HG02885 (cell line): ENCODE data around the gene SH3RF3.

Experiments
- ATAC-seq: cut with Tn5 transposase; IDR thresholded peaks from one replicate; pipeline ENCODE4 v1.9.1; 2021; ENCODE audit warnings: mild to moderate bottlenecking; ENCODE audit not compliant: unreplicated experiment, poor library complexity

Gene SH3RF3

GRCh38 chr2:109136542-109136941 is 7.5 kb downstream of the SH3RF3 start:
- ATAC-seq = no peak

GRCh38 chr2:109137616-109138015 is 8.6 kb downstream of the SH3RF3 start:
- no peak for ATAC-seq

- no peak for ATAC-seq
Observed at GRCh38 chr2:109138449-109138848, 9.4 kb downstream of the SH3RF3 start.

GRCh38 chr2:109139002-109139401 is 10.0 kb downstream of the SH3RF3 start:
- no peak for ATAC-seq

- no peak for ATAC-seq
Observed at GRCh38 chr2:109139865-109140396, 10.9 kb downstream of the SH3RF3 start.

- ATAC-seq = no peak
Observed at GRCh38 chr2:109141006-109141600, 12.1 kb downstream of the SH3RF3 start.

GRCh38 chr2:109141727-109142283 is 12.8 kb downstream of the SH3RF3 start:
- no peak for ATAC-seq

GRCh38 chr2:109142416-109143210 is 13.6 kb downstream of the SH3RF3 start:
- no peak for ATAC-seq

- ATAC-seq = peak; percentile 95
Observed at GRCh38 chr2:109143214-109144187, 14.5 kb downstream of the SH3RF3 start.

- no peak for ATAC-seq
Observed at GRCh38 chr2:109144271-109144670, 15.3 kb downstream of the SH3RF3 start.

- no peak for ATAC-seq
Observed at GRCh38 chr2:109144721-109145120, 15.7 kb downstream of the SH3RF3 start.

GRCh38 chr2:109145286-109145685 is 16.3 kb downstream of the SH3RF3 start:
- no peak for ATAC-seq

GRCh38 chr2:109147405-109147804 is 18.4 kb downstream of the SH3RF3 start:
- no peak for ATAC-seq

- ATAC-seq = no peak
Observed at GRCh38 chr2:109148117-109148746, 19.2 kb downstream of the SH3RF3 start.

- ATAC-seq = no peak
Observed at GRCh38 chr2:109148991-109149645, 20.1 kb downstream of the SH3RF3 start.

GRCh38 chr2:109150559-109150958 is 21.6 kb downstream of the SH3RF3 start:
- no peak for ATAC-seq

- ATAC-seq = no peak
Observed at GRCh38 chr2:109151519-109151918, 22.5 kb downstream of the SH3RF3 start.

- no peak for ATAC-seq
Observed at GRCh38 chr2:109153005-109153784, 24.2 kb downstream of the SH3RF3 start.

GRCh38 chr2:109153807-109154206 is 24.8 kb downstream of the SH3RF3 start:
- no peak for ATAC-seq
